ENCODE results near the gene GAREM2. TPM values are rescaled to one million over a fixed set of nuclear protein-coding genes. Genes with fewer than 3 reads are reported as not detected.

GAREM2 gene
- total RNA-seq, 1 donor from 2014 or later = 22.6 TPM

GRCh38 chr2:26174691-26175465, 2.0 kb downstream of the GAREM2 start:
- Mint-ChIP-seq H3K36me3 (ENCODE audit: low read depth) (no peaks in the 10 kb centered on the region), H3K9me3 (ENCODE audit: low read depth) (no peaks in the 10 kb centered on the region), H3K27me3 (ENCODE audit: low read depth) (peaks cover 13% of the 10 kb centered on the region), H3K4me3 (ENCODE audit: unreplicated experiment) (no peak overlapping the region), H3K27ac (ENCODE audit: unreplicated experiment) (no peak overlapping the region), H3K4me1 (ENCODE audit: low read depth) (peaks cover 12% of the 10 kb centered on the region)
- peak; percentile 78 for DNase-seq (ENCODE audit: low spot score)
- TF ChIP-seq CTCF (IDR thresholded peaks at IDR 0.05) = no peak

GRCh38 chr2:26175466-26176278, 2.8 kb downstream of the GAREM2 start:
- peaks cover 16% of the 10 kb centered on the region for H3K4me1 Mint-ChIP-seq (ENCODE audit: low read depth)

DNA sequence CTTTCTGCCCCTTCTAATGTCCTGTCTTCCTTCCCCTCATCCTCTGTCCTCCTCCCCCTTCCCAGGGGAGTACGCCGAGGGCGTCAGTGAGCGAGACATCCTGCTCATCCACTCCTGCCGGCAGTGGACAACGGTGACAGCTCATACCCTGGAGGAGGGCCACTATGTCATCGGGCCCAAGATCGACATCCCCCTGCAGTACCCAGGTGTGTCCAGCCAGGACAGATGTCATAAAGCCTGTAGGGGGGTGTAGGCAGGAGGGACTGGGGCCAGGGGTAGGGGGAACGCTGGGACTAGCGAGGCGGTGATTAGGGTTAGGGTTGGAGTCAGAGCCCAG, 3.4 kb downstream of the GAREM2 start:
- Mint-ChIP-seq H3K9me3 (ENCODE audit: low read depth) (no peaks in the 10 kb centered on the region), H3K4me1 (ENCODE audit: low read depth) (peaks cover 16% of the 10 kb centered on the region)
- no peak for DNase-seq (ENCODE audit: low spot score)

More at GRCh38 chr2:26175466-26176278, 2.8 kb downstream of the GAREM2 start:
- no peaks in the 10 kb centered on the region for H3K36me3 Mint-ChIP-seq (ENCODE audit: low read depth)
- DNase-seq (ENCODE audit: low spot score) = peak; percentile 82
- H3K27ac Mint-ChIP-seq (ENCODE audit: unreplicated experiment) = no peak overlapping the region
- H3K9me3 Mint-ChIP-seq (ENCODE audit: low read depth) = no peaks in the 10 kb centered on the region
- H3K27me3 Mint-ChIP-seq (ENCODE audit: low read depth) = peaks cover 13% of the 10 kb centered on the region
- no peak for TF ChIP-seq CTCF (IDR thresholded peaks at IDR 0.05)
- H3K4me3 Mint-ChIP-seq (ENCODE audit: unreplicated experiment) = no peak overlapping the region

DNA sequence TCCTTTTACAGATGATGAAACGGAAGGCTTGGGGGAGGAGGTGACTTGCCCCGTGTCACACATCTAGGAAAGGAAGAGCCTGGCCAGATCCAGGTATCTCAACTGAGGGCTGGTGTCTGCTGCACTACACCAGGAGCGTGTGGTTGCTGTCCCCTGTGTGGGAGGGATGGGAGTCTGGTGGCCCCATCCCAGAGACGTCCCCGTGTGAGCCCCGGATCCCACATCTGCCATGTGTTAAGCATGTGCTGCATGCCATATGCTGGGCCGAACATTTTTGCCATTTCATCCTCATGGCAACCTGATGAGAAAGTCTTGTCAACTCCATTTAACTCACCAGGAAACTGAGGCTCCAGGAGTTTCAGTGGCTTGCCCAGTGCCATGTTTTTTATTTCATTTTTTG, 4.2 kb downstream of the GAREM2 start:
- no peak overlapping the region for H3K4me3 Mint-ChIP-seq (ENCODE audit: unreplicated experiment)
- H3K27ac Mint-ChIP-seq (ENCODE audit: unreplicated experiment) = no peak overlapping the region

More for the DNA sequence above, 3.4 kb downstream of the GAREM2 start:
- H3K36me3 Mint-ChIP-seq (ENCODE audit: low read depth) = no peaks in the 10 kb centered on the region
- peaks cover 13% of the 10 kb centered on the region for H3K27me3 Mint-ChIP-seq (ENCODE audit: low read depth)
- no peak for TF ChIP-seq CTCF (IDR thresholded peaks at IDR 0.05)
- H3K4me3 Mint-ChIP-seq (ENCODE audit: unreplicated experiment) = no peak overlapping the region
- no peak overlapping the region for H3K27ac Mint-ChIP-seq (ENCODE audit: unreplicated experiment)

More for the DNA sequence above, 4.2 kb downstream of the GAREM2 start:
- no peaks in the 10 kb centered on the region for H3K9me3 Mint-ChIP-seq (ENCODE audit: low read depth)
- H3K4me1 Mint-ChIP-seq (ENCODE audit: low read depth) = peaks cover 9% of the 10 kb centered on the region
- DNase-seq (ENCODE audit: low spot score) = no peak
- TF ChIP-seq CTCF (IDR thresholded peaks at IDR 0.05) = no peak
- H3K36me3 Mint-ChIP-seq (ENCODE audit: low read depth) = no peaks in the 10 kb centered on the region
- peaks cover 8% of the 10 kb centered on the region for H3K27me3 Mint-ChIP-seq (ENCODE audit: low read depth)

All from chondrocyte (in vitro differentiated cells).